HG03159 (cell line): ENCODE measurements around the gene THRB.
"Not testable (repeated sequence)": the region's sequence is repeated elsewhere in the genome, so short reads cannot be mapped to it uniquely, and the experiment has no call there.

Experiments
- ATAC-seq: cut with Tn5 transposase; IDR thresholded peaks from one replicate; pipeline ENCODE4 v1.9.1; 2021; ENCODE audit warnings: mild to moderate bottlenecking, moderate library complexity; ENCODE audit not compliant: unreplicated experiment

The THRB gene

GRCh38 chr3:24451461-24452099 lies 43.1 kb downstream of the THRB start:
- no peak for ATAC-seq

GRCh38 chr3:24450160-24450907 lies 44.3 kb downstream of the THRB start:
- ATAC-seq, result no peak

- ATAC-seq, result no peak
Measured at GRCh38 chr3:24447836-24448235, 46.8 kb downstream of the THRB start.

DNA sequence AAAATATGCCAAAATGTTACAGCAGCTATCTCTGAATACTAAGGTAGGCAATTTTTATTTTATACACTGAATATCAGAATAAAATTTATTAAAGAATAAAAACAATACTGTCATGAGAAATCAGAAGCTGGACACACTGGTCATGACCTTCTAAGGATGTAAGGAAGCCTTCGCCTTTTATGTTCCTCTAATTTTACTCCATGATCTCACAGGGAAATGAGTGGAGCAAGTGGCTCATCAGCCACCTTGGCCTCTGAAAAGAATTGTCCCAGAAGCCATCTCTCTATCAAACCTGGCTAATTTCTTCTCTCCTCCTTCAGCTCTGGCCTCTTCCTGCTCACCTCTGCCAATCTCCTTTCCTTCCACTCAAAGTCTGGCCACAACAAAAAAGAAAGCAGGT lies 48.6 kb downstream of the THRB start:
- no peak for ATAC-seq

- no peak for ATAC-seq
Measured at GRCh38 chr3:24443476-24443875, 51.2 kb downstream of the THRB start.

- no peak for ATAC-seq
Measured at GRCh38 chr3:24440760-24441464, 53.7 kb downstream of the THRB start.

DNA sequence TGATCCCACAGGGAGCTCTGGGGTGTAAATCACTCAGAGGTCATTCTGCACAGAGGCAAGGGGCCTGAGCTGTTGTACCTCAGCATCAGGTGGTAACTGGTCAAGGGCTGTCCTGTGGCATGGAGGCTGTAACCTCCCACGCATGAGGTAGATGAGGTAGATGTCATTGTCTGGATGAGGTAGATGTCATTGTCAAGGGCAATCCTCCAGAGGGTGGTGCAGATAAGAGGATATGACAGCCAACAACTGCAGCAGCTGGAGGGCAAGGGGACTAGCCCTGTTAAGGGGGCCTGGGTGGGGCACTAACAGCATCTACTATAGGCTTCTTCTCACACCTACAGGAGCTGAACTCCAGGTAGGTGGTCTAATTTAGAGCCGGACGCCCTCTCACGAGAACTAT lies 55.6 kb downstream of the THRB start:
- no peak for ATAC-seq

GRCh38 chr3:24437326-24437725 lies 57.3 kb downstream of the THRB start:
- ATAC-seq, result no peak

DNA sequence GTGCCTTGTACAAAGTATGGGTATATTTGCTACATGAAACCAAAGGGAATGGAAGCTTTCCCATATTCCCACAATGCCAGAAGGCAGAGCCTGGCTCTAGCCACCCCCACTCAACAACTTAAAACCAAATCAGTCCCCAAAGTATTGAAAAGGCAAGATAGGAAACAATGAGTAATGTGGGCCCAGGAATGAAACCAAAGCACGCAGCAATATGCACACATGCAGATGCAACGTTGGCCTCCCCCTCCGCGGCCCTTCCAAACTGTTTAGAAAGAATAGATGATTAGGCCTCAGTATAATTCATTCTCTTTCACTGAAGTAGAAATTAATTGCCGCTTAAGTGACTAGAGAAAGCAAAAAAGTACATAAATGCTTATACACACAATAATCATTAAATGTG lies 59.1 kb downstream of the THRB start:
- ATAC-seq, result no peak

- no peak for ATAC-seq
Measured at GRCh38 chr3:24434651-24435050, 60.0 kb downstream of the THRB start.

DNA sequence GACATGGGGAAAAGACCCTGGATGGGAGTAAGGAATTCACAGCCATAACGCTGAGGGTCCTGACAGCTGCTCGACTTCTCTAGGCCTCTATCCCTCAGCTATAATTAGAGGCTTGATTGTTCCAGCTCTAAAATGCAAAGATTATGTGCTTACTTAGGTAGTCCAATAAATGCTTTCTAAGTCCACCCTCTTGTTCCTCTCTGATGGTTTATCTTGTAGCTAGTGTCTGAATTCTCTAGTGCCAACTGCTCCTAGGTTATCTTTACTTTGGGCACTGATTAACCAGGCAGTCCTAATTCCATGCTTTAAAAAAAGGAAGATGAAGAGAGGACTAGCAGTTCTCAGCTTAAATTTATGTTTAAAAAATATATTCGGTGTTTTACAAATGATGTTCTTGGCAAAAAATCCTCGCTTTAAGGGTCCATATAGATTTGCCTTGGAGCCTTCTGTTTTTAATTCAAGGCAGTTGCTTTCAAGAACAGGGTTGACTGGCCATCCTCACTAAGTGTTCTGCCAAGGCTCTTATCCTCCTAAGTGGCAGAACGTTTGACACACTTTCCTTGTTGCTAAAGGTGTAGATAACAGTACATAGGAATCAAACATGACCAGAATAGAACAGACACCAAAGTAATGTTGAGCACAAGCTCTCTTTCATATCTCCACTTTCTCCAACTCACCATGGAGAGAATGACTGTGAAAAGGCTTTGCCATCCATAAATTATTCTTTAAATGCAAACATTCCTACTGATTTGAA lies 60.6 kb downstream of the THRB start:
- no peak for ATAC-seq

GRCh38 chr3:24432989-24433388 lies 61.7 kb downstream of the THRB start:
- ATAC-seq, result no peak

GRCh38 chr3:24428481-24428880 lies 66.2 kb downstream of the THRB start:
- ATAC-seq, result no peak

GRCh38 chr3:24426896-24427295 lies 67.8 kb downstream of the THRB start:
- ATAC-seq, result no peak

DNA sequence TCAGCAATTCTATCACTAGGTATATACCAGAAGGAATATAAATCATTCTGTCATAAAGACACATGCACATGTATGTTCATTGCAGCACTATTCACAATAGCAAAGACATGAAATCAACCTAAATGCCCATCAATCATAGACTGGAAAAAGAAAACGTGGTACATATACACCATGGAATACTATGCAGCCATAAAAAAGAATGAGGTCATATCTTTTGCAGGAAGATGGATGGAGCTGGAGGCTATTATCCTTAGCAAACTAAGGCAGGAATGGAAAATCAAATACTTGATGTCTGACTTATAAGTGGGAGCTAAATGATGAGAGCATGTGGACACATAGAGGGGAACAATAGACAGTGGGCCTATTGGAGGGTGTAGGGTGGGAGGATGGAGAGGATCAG lies 73.8 kb downstream of the THRB start:
- ATAC-seq, result not testable (repeated sequence)

GRCh38 chr3:24420224-24420623 lies 74.4 kb downstream of the THRB start:
- no peak for ATAC-seq

DNA sequence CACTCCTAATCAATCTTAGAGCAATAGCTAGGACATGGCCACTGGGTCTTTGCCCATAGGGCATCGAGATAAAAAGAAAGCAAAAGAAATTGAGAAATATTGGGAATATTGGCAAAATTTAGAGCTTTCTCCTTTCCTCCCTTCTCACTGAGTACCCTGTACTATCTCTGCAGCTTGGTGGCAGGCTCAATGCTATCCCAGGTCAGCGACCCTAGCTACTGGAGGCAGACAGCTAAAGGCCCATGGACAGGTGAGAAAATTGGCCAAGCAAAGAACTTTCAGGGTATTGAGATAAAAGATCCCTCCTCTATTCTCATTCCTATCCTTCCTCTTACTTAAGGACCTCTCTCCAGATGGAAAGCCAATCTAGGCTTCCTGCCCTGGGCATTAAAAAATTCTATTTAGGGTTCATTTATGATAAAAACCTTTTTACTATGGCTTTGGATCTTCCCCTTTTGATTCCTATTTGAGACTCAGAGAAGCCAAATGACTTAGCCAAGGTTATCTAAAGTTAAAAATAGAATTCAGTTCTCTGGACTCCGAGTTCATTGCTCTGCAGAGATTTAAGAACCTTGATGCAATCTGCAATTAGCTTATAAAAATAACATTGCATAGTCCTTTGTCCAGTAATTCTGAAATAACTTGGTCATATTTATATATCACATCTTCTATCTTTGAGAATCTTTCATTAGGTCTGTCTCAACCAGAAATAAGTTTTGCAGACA lies 75.4 kb downstream of the THRB start:
- no peak for ATAC-seq

GRCh38 chr3:24417730-24418129 lies 76.9 kb downstream of the THRB start:
- ATAC-seq, result no peak

DNA sequence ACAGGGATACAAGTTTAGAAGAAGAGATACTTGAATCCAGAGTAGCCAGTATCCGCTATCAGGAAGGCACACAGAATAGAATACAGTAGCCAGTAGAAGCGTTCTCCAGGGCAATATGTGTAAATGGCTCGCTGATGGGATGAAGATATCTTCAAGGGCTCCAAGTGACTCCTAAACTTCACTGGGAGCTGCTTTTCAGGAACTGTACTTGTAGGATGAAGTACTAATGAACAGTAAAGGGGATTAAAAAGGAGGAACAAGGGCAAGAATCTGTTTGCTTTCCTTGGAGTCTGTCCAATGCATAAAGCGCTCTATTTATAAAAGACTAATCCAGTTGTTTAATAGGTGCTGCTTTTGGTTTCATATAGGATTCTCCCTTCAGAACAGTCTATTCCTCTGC lies 78.4 kb downstream of the THRB start:
- ATAC-seq, result no peak

- no peak for ATAC-seq
Measured at GRCh38 chr3:24415824-24416223, 78.8 kb downstream of the THRB start.

DNA sequence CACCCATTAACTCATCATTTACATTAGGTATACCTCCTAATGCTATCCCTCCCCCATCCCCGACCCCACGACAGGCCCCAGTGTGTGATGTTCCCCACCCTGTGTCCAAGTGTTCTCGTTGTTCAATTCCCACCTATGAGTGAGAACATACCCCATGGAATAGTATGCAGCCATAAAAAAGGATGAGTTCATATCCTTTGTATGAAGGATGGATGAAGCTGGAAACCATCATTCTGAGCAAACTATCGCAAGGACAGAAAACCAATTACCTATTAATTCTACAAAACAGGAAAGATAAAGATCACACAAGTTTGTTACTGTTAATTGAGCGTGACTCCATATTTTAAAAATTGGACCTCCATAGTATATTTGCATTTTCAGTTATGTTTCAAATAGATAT lies 81.0 kb downstream of the THRB start:
- ATAC-seq, result not testable (repeated sequence)
